Kidney (tissue), 14 donors: ENCODE measurements around the gene C1QTNF1. TPM values are rescaled to one million over a fixed set of nuclear protein-coding genes. Genes with fewer than 3 reads are reported as not detected.

Experiments
- DNase-seq, 5 donors: peaks; one replicate each; pipeline ENCODE4 v3.0.0-alpha.2; 2013 to 2020
- FAIRE-seq: peaks from 2 replicates; lab custom pipeline; 2012; peaks lifted over from hg19 to GRCh38; lab: Jason Lieb, UNC
- H3K27ac ChIP-seq, 2 donors: one replicate each; pipeline ENCODE4 v1.7.0; 2013; ENCODE audit warnings: low read depth in 2 of 2, low read length in 2 of 2, inconsistent platforms in 1 of 2
- H3K27me3 ChIP-seq: one replicate; pipeline ENCODE4 v1.7.1; 2013; ENCODE audit warnings: low read length, inconsistent platforms; ENCODE audit not compliant: control insufficient read depth, insufficient read depth
- H3K36me3 ChIP-seq, 3 donors: one replicate each; pipeline versions ENCODE4 v1.7.0 to v1.7.1; 2013; ENCODE audit warnings: low read length in 3 of 3, control low read depth in 1 of 3, inconsistent platforms in 1 of 3; ENCODE audit not compliant: insufficient read depth in 3 of 3, control insufficient read depth in 2 of 3
- H3K4me1 ChIP-seq, 3 donors: one replicate each; pipeline versions ENCODE4 v1.7.0 to v1.7.1; 2013; ENCODE audit warnings: low read length in 3 of 3, inconsistent platforms in 1 of 3, low read depth in 1 of 3; ENCODE audit not compliant: control insufficient read depth in 2 of 3, insufficient read depth in 2 of 3
- H3K4me3 ChIP-seq, 3 donors: one replicate each; pipeline versions ENCODE4 v1.7.0 to v1.8.1; 2013; ENCODE audit warnings: low read length in 3 of 3, control low read depth in 1 of 3, inconsistent platforms in 1 of 3
- H3K9ac ChIP-seq, 3 donors: one replicate each; pipeline versions ENCODE4 v1.7.0 to v1.7.1; 2013; ENCODE audit warnings: low read length in 3 of 3, control low read depth in 1 of 3, inconsistent platforms in 1 of 3
- H3K9me3 ChIP-seq, 3 donors: one replicate each; pipeline versions ENCODE4 v1.7.0 to v1.7.1; 2013; ENCODE audit warnings: low read length in 3 of 3, control low read depth in 1 of 3, inconsistent platforms in 1 of 3; ENCODE audit not compliant: control insufficient read depth in 2 of 3, insufficient read depth in 1 of 3
- CTCF ChIP-seq: IDR thresholded peaks from 3 replicates; pipeline ENCODE4 v1.5.1; 2012; ENCODE audit warnings: mild to moderate bottlenecking, moderate library complexity, borderline replicate concordance; ENCODE audit not compliant: insufficient read depth; ENCODE audit errors: extremely low read depth
- intact Hi-C: fragments of 100-400 bp; cut with DNase I; formaldehyde crosslinking; loops from one replicate; pipeline ENCODE4 v1.11.1; 2022
- polyA plus RNA-seq: library from polyadenylated mRNA; stranded (reverse); fragments of 350-450 nt; fragmentation: Illumina TruSeq; extraction: RNeasy Lipid Tissue Mini Kit (QIAGEN cat#74804); gene quantifications from one replicate; pipeline ENCODE4 v1.2.3, GENCODE V29; 2014; ENCODE audit warnings: low read depth, low replicate concordance; ENCODE audit not compliant: insufficient read depth
- total RNA-seq: library from RNA; stranded (reverse); fragmentation: NEBNext Ultra II Directional; extraction: Animal tissue kit (Norgen Biotek cat#: 25700); gene quantifications from one replicate; pipeline ENCODE4 v1.2.1, GENCODE V29; 2021
- donor health status: control.
- donor health status: control.
- donor health status: control.
- donor health status: control.
- donor health status: control.
- donor health status: DM: yes; HTN: yes; CAD: no.
- donor health status: Normal renal cell carcinoma (clear cell type).

The C1QTNF1 gene
- total and polyA plus RNA-seq, 2 donors from 2014 or later: 18.0 to 65.2 TPM

GRCh38 chr17:79098282-79098867 is 74.4 kb downstream of the C1QTNF1 start:
- Histone ChIP-seq H3K9me3 (no peaks in the 10 kb centered on the region), H3K36me3 (no peaks in the 10 kb centered on the region), H3K4me3 (no peak overlapping the region), H3K27ac (no peak overlapping the region), H3K27me3 (no peaks in the 10 kb centered on the region), H3K4me1 (no peaks in the 10 kb centered on the region), H3K9ac (no peak overlapping the region)
- DNase-seq (no peak), FAIRE-seq (no peak)
- intact Hi-C loops: no loop called here
- no peak for TF ChIP-seq CTCF

Other genes starting within 250 kb of the C1QTNF1 start
- gene CYTH1, start 241.9 kb upstream of the C1QTNF1 start, total RNA-seq: 59.7 TPM
- 25.3 TPM for gene CYTH1, start 241.9 kb upstream of the C1QTNF1 start, polyA plus RNA-seq
- gene USP36, start 183.4 kb upstream of the C1QTNF1 start, total RNA-seq: 66.2 TPM
- 17.0 TPM for gene USP36, start 183.4 kb upstream of the C1QTNF1 start, polyA plus RNA-seq
- 3.6 TPM for gene CEP295NL, start 121.0 kb upstream of the C1QTNF1 start, total RNA-seq
- gene CEP295NL, start 121.0 kb upstream of the C1QTNF1 start, polyA plus RNA-seq: not detected
- 172 TPM for gene TIMP2, start 98.8 kb upstream of the C1QTNF1 start, total RNA-seq
- gene TIMP2, start 98.8 kb upstream of the C1QTNF1 start, polyA plus RNA-seq: 72.1 TPM
- 240 TPM for gene LGALS3BP, start 44.2 kb upstream of the C1QTNF1 start, total RNA-seq
- 310 TPM for gene LGALS3BP, start 44.2 kb upstream of the C1QTNF1 start, polyA plus RNA-seq
- 56.6 TPM for gene CANT1, start 14.4 kb upstream of the C1QTNF1 start, total RNA-seq
- gene CANT1, start 14.4 kb upstream of the C1QTNF1 start, polyA plus RNA-seq: 23.0 TPM
- 49.3 TPM for gene ENGASE, start 50.7 kb downstream of the C1QTNF1 start, total RNA-seq
- 14.3 TPM for gene ENGASE, start 50.7 kb downstream of the C1QTNF1 start, polyA plus RNA-seq